Caco-2 (cell line): ENCODE results near the gene OARD1. TPM values are rescaled to one million over a fixed set of nuclear protein-coding genes. Genes with fewer than 3 reads are reported as not detected.
A peak's percentile ranks its signal among the peaks of the same experiment; 100 is the strongest.

Experiments
- BruUV-seq: library from RNA; stranded (reverse); fragments of 400-500 nt; replicated peaks from 2 replicates; lab custom pipeline; 2021; lab: Mats Ljungman, UMichigan
- CTCF ChIA-PET: fragments of 300-600 bp; sonication (Branson Sonifier 250); formaldehyde crosslinking; loops from one replicate; lab custom pipeline; 2022; ENCODE audit warnings: antibody characterized with exemption; lab: Charles Lee
- POLR2A ChIA-PET: fragments of 300-600 bp; sonication (Branson Sonifier 250); formaldehyde crosslinking; loops from one replicate; lab custom pipeline; 2022; ENCODE audit warnings: antibody characterized with exemption; lab: Charles Lee
- DNase-seq, 2 experiments: peaks; one replicate each; pipeline versions ENCODE4 v3.0.0 to v3.0.0-alpha.2; 2020 to 2022
- H3K27me3 ChIP-seq: replicated peaks from 2 replicates; pipeline ENCODE4 v1.6.0; 2011; ENCODE audit warnings: low read length; ENCODE audit not compliant: control insufficient read depth, insufficient read depth
- H3K36me3 ChIP-seq: 2 replicates; pipeline ENCODE4 v1.5.1; 2011; ENCODE audit warnings: low read length; ENCODE audit not compliant: control insufficient read depth, insufficient read depth
- H3K4me1 ChIP-seq: fragments of 250-450 bp; sonication (Bioruptor Pico); 2 replicates; pipeline ENCODE4 v1.5.1; 2020; ENCODE audit warnings: mild to moderate bottlenecking
- H3K4me3 ChIP-seq: 2 replicates; pipeline ENCODE4 v1.5.1; 2011; ENCODE audit warnings: low read depth, mild to moderate bottlenecking, control low read depth, low read length
- H3K9me3 ChIP-seq: fragments of 250-450 bp; sonication (Bioruptor Pico); 2 replicates; pipeline ENCODE4 v1.5.1; 2020; ENCODE audit warnings: mild to moderate bottlenecking, moderate library complexity
- H3K27ac Mint-ChIP-seq: one replicate; pipeline ENCODE4 v1.8.0; 2022; ENCODE audit warnings: mixed read lengths; ENCODE audit not compliant: unreplicated experiment
- H3K27me3 Mint-ChIP-seq: one replicate; pipeline ENCODE4 v1.8.0; 2022; ENCODE audit warnings: mixed read lengths; ENCODE audit not compliant: insufficient read depth, unreplicated experiment
- H3K36me3 Mint-ChIP-seq: one replicate; pipeline ENCODE4 v1.8.0; 2022; ENCODE audit warnings: mild to moderate bottlenecking, mixed read lengths; ENCODE audit not compliant: insufficient read depth, unreplicated experiment
- H3K4me1 Mint-ChIP-seq: one replicate; pipeline ENCODE4 v1.8.0; 2022; ENCODE audit warnings: low read depth, mixed read lengths; ENCODE audit not compliant: unreplicated experiment
- H3K4me3 Mint-ChIP-seq: one replicate; pipeline ENCODE4 v1.8.0; 2022; ENCODE audit warnings: mild to moderate bottlenecking, moderate library complexity, mixed read lengths; ENCODE audit not compliant: unreplicated experiment
- H3K9me3 Mint-ChIP-seq: one replicate; pipeline ENCODE4 v1.8.0; 2022; ENCODE audit warnings: mixed read lengths; ENCODE audit not compliant: unreplicated experiment
- intact Hi-C: fragments of 100-400 bp; cut with micrococcal nuclease; formaldehyde crosslinking; loops from one replicate; pipeline ENCODE4 v1.10.0; 2022; ENCODE audit not compliant: unreplicated experiment
- total RNA-seq: library from RNA; stranded (reverse); gene quantifications from 2 replicates; pipeline ENCODE4 v1.2.3, GENCODE V29; 2022
- TF ChIP-seq, protein P1 (sequence below), 2 experiments: fragments of 200-600 bp in 1 of 2; IDR thresholded peaks; 1 replicate in 1 of 2; 2 replicates in 1 of 2; pipeline versions ENCODE4 v1.5.1 to v1.8.0; 2011 to 2022; ENCODE audit warnings: antibody characterized with exemption in 1 of 2, control low read depth in 1 of 2, inconsistent platforms in 1 of 2, low read depth in 1 of 2, low read length in 1 of 2, mild to moderate bottlenecking in 1 of 2, moderate library complexity in 1 of 2; ENCODE audit not compliant: insufficient read depth in 1 of 2, severe bottlenecking in 1 of 2, unreplicated experiment in 1 of 2

The OARD1 gene
- total RNA-seq, 1 experiment from 2014 or later = 35.5 TPM

DNA sequence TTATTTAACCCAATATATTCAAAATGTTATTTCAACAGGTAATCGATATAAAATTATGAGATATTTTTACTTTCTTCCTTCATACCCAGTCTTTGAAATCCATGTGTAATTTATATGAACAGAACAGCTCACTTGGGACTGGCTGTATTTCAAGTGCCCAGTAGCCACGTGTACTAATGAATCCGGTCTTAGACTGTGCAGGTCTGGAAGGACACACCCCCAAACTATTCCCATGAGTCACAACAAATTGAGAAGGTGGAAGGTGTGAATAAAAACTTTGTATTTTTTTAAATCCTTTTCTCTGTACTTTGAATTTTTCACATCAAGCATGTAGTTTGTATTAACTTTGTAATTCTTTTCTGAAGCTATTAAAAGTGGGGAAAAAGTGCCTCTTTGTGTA, 36.0 kb downstream of the OARD1 start:
- Histone ChIP-seq H3K4me3 (no peak overlapping the region), H3K9me3 (no peaks in the 10 kb centered on the region), H3K27me3 (no peaks in the 10 kb centered on the region), H3K4me1 (peaks cover 44% of the 10 kb centered on the region), H3K36me3 (no peaks in the 10 kb centered on the region)
- Mint-ChIP-seq H3K27ac (peak overlapping the region; percentile 72), H3K27me3 (no peaks in the 10 kb centered on the region), H3K4me3 (no peak overlapping the region), H3K9me3 (no peaks in the 10 kb centered on the region), H3K36me3 (no peaks in the 10 kb centered on the region), H3K4me1 (peaks cover 41% of the 10 kb centered on the region)
- no peak for DNase-seq
- intact Hi-C loops = no loop called here
- TF ChIP-seq, protein P1, sequence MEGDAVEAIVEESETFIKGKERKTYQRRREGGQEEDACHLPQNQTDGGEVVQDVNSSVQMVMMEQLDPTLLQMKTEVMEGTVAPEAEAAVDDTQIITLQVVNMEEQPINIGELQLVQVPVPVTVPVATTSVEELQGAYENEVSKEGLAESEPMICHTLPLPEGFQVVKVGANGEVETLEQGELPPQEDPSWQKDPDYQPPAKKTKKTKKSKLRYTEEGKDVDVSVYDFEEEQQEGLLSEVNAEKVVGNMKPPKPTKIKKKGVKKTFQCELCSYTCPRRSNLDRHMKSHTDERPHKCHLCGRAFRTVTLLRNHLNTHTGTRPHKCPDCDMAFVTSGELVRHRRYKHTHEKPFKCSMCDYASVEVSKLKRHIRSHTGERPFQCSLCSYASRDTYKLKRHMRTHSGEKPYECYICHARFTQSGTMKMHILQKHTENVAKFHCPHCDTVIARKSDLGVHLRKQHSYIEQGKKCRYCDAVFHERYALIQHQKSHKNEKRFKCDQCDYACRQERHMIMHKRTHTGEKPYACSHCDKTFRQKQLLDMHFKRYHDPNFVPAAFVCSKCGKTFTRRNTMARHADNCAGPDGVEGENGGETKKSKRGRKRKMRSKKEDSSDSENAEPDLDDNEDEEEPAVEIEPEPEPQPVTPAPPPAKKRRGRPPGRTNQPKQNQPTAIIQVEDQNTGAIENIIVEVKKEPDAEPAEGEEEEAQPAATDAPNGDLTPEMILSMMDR (IDR thresholded peaks at IDR 0.05; ENCODE audit: insufficient read depth in 1 of 2, low read depth in 1 of 2, low read length in 1 of 2, severe bottlenecking in 1 of 2, unreplicated experiment in 1 of 2) = no peak
- ChIA-PET CTCF (interaction anchor here (1.4 kb wide), 1 partner anchor 39 kb away, joined by 3 read pairs; no protein-coding TSS in a partner anchor), POLR2A (no interaction called here)
- BruUV-seq = no TSS peak

- Mint-ChIP-seq H3K36me3 (no peaks in the 10 kb centered on the region), H3K4me3 (no peak overlapping the region), H3K27ac (no peak overlapping the region), H3K9me3 (no peaks in the 10 kb centered on the region), H3K4me1 (peaks cover 24% of the 10 kb centered on the region), H3K27me3 (no peaks in the 10 kb centered on the region)
- intact Hi-C loops = no loop called here
- no peaks in the 10 kb centered on the region for H3K9me3 ChIP-seq
- no peaks in the 10 kb centered on the region for H3K27me3 ChIP-seq
- ChIA-PET POLR2A (no interaction called here), CTCF (no interaction called here)
- TF ChIP-seq, protein P1 (IDR thresholded peaks at IDR 0.05; ENCODE audit: insufficient read depth in 1 of 2, low read depth in 1 of 2, low read length in 1 of 2, severe bottlenecking in 1 of 2, unreplicated experiment in 1 of 2) = no peak
- DNase-seq = no peak
- H3K4me1 ChIP-seq = peaks cover 20% of the 10 kb centered on the region
- no peaks in the 10 kb centered on the region for H3K36me3 ChIP-seq
- H3K4me3 ChIP-seq = no peak overlapping the region
- BruUV-seq = no TSS peak
Observed at GRCh38 chr6:41033776-41034175, 38.4 kb downstream of the OARD1 start.

DNA sequence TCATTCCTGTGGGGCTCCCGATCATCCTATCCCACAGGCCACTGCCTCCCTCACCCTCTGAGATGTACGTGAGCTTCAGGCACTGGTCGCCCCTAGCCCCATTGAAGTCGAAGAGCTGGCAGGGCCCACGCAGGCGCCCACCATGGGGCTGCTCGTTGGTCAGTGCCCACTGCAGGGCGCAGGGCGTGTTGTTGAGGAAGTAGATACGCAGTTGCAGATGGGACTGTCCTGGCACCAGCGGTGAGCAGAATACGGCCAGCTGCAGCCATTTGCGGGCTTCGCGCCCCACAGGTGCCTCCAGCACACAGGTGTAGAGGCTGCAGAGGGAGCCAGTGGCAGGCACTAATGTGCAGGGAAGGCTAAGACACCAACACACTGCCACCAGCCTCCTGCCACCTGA, 39.3 kb downstream of the OARD1 start:
- BruUV-seq = no TSS peak
- intact Hi-C loops = no loop called here
- CTCF ChIA-PET = interaction anchor here (1.2 kb wide), 1 partner anchor 33 kb away, joined by 3 read pairs; no protein-coding TSS in a partner anchor

More for the DNA sequence above, 39.3 kb downstream of the OARD1 start:
- no peaks in the 10 kb centered on the region for H3K36me3 Mint-ChIP-seq
- peaks cover 11% of the 10 kb centered on the region for H3K4me1 ChIP-seq
- no peak overlapping the region for H3K4me3 ChIP-seq
- H3K27me3 ChIP-seq = no peaks in the 10 kb centered on the region
- TF ChIP-seq, protein P1 (IDR thresholded peaks at IDR 0.05; ENCODE audit: insufficient read depth in 1 of 2, low read depth in 1 of 2, low read length in 1 of 2, severe bottlenecking in 1 of 2, unreplicated experiment in 1 of 2) = no peak
- no peaks in the 10 kb centered on the region for H3K27me3 Mint-ChIP-seq
- H3K36me3 ChIP-seq = no peaks in the 10 kb centered on the region
- peaks cover 20% of the 10 kb centered on the region for H3K4me1 Mint-ChIP-seq
- H3K27ac Mint-ChIP-seq = no peak overlapping the region
- H3K9me3 ChIP-seq = no peaks in the 10 kb centered on the region
- DNase-seq = no peak
- H3K9me3 Mint-ChIP-seq = no peaks in the 10 kb centered on the region
- POLR2A ChIA-PET = no interaction called here
- H3K4me3 Mint-ChIP-seq = no peak overlapping the region
